H9 (cell line): ENCODE data around the gene RPL36. TPM values are rescaled to one million over a fixed set of nuclear protein-coding genes. Genes with fewer than 3 reads are reported as not detected.

Experiments used
- DNase-seq: peaks from one replicate; pipeline ENCODE4 v3.0.0-alpha.2; 2017
- H2AFZ ChIP-seq: one replicate; pipeline ENCODE4 v1.6.1; 2013; ENCODE audit warnings: mild to moderate bottlenecking, low read length, control low read depth, moderate library complexity
- H2AK5ac ChIP-seq: 2 replicates; pipeline ENCODE4 v1.6.1; 2013; ENCODE audit warnings: low read length, control low read depth, mixed read lengths; ENCODE audit not compliant: insufficient read length
- H2BK120ac ChIP-seq: one replicate; pipeline ENCODE4 v1.6.1; 2013; ENCODE audit warnings: low read depth, mild to moderate bottlenecking, low read length, control low read depth, inconsistent platforms; ENCODE audit not compliant: poor library complexity, severe bottlenecking
- H2BK12ac ChIP-seq: 2 replicates; pipeline ENCODE4 v1.6.1; 2013; ENCODE audit warnings: low read length, control low read depth, mixed read lengths, low read depth; ENCODE audit not compliant: insufficient read length
- H2BK15ac ChIP-seq: 2 replicates; pipeline ENCODE4 v1.6.1; 2013; ENCODE audit warnings: low read depth, low read length, control low read depth
- H2BK20ac ChIP-seq: one replicate; pipeline ENCODE4 v1.6.1; 2013; ENCODE audit warnings: low read depth, mild to moderate bottlenecking, low read length, control low read depth, inconsistent platforms; ENCODE audit not compliant: poor library complexity, severe bottlenecking
- H2BK5ac ChIP-seq: 2 replicates; pipeline ENCODE4 v1.6.1; 2013; ENCODE audit warnings: low read length, control low read depth, mixed read lengths; ENCODE audit not compliant: insufficient read length
- H3K14ac ChIP-seq: 2 replicates; pipeline ENCODE4 v1.6.1; 2013; ENCODE audit warnings: low read length, control low read depth; ENCODE audit not compliant: insufficient read depth
- H3K18ac ChIP-seq: 2 replicates; pipeline ENCODE4 v1.6.1; 2013; ENCODE audit warnings: low read depth, mild to moderate bottlenecking, mixed read lengths, low read length, control low read depth; ENCODE audit not compliant: insufficient read length
- H3K23ac ChIP-seq: 2 replicates; pipeline ENCODE4 v1.6.1; 2013; ENCODE audit warnings: low read length, control low read depth, mixed read lengths, low read depth; ENCODE audit not compliant: insufficient read length
- H3K23me2 ChIP-seq: 2 replicates; pipeline ENCODE4 v1.6.1; 2013; ENCODE audit warnings: low read depth, mild to moderate bottlenecking, mixed read lengths, low read length, control low read depth; ENCODE audit not compliant: insufficient read length, poor library complexity, severe bottlenecking
- H3K27ac ChIP-seq: 2 replicates; pipeline ENCODE4 v1.5.1; 2013; ENCODE audit warnings: low read length, control low read depth, mixed read lengths, low read depth; ENCODE audit not compliant: insufficient read length
- H3K27me3 ChIP-seq: 2 replicates; pipeline ENCODE4 v1.6.1; 2013; ENCODE audit warnings: low read length, control low read depth, inconsistent platforms; ENCODE audit not compliant: insufficient read depth
- H3K4ac ChIP-seq: 2 replicates; pipeline ENCODE4 v1.6.1; 2013; ENCODE audit warnings: low read depth, mild to moderate bottlenecking, control low read depth, inconsistent platforms, low read length, moderate library complexity
- H3K4me1 ChIP-seq: 2 replicates; pipeline ENCODE4 v1.6.1; 2013; ENCODE audit warnings: low read length, control low read depth, inconsistent platforms; ENCODE audit not compliant: insufficient read depth
- H3K4me2 ChIP-seq: 2 replicates; pipeline ENCODE4 v1.6.1; 2013; ENCODE audit warnings: low read length, control low read depth, mixed read lengths; ENCODE audit not compliant: insufficient read length, insufficient read depth
- H3K56ac ChIP-seq: 2 replicates; pipeline ENCODE4 v1.6.1; 2013; ENCODE audit warnings: low read depth, mild to moderate bottlenecking, mixed read lengths, low read length, control low read depth; ENCODE audit not compliant: insufficient read length
- H3K79me1 ChIP-seq: 2 replicates; pipeline ENCODE4 v1.6.1; 2013; ENCODE audit warnings: low read depth, mild to moderate bottlenecking, moderate library complexity, low read length, control low read depth, inconsistent platforms; ENCODE audit not compliant: insufficient read depth, poor library complexity, severe bottlenecking
- H3K79me2 ChIP-seq: 2 replicates; pipeline ENCODE4 v1.6.1; 2013; ENCODE audit warnings: low read length, control low read depth, inconsistent platforms; ENCODE audit not compliant: insufficient read depth
- H3K9ac ChIP-seq: 2 replicates; pipeline ENCODE4 v1.6.1; 2013; ENCODE audit warnings: low read length, control low read depth, mixed read lengths; ENCODE audit not compliant: insufficient read length; ENCODE audit errors: extremely low read depth
- H3K9me3 ChIP-seq: one replicate; pipeline ENCODE4 v1.6.1; 2013; ENCODE audit warnings: low read depth, low read length, inconsistent platforms; ENCODE audit not compliant: control insufficient read depth
- H3T11ph ChIP-seq: one replicate; pipeline ENCODE4 v1.6.1; 2013; ENCODE audit warnings: mild to moderate bottlenecking, low read length, control low read depth, inconsistent platforms
- H4K20me1 ChIP-seq: one replicate; pipeline ENCODE4 v1.6.1; 2013; ENCODE audit not compliant: control insufficient read depth, insufficient read length, insufficient read depth
- H4K5ac ChIP-seq: 2 replicates; pipeline ENCODE4 v1.6.1; 2013; ENCODE audit warnings: low read depth, mild to moderate bottlenecking, mixed read lengths, low read length, control low read depth; ENCODE audit not compliant: insufficient read length
- H4K8ac ChIP-seq: replicated peaks from 2 replicates; pipeline ENCODE4 v1.6.1; 2013; ENCODE audit warnings: low read length, control low read depth, mixed read lengths, low read depth; ENCODE audit not compliant: insufficient read length
- H4K91ac ChIP-seq: 2 replicates; pipeline ENCODE4 v1.6.1; 2013; ENCODE audit warnings: low read depth, mild to moderate bottlenecking, moderate library complexity, mixed read lengths, low read length, control low read depth; ENCODE audit not compliant: insufficient read length
- H3K27ac Mint-ChIP-seq, 3 experiments: 2 replicates in 2 of 3; 3 replicates in 1 of 3; pipeline ENCODE4 v1.8.0; 2020 to 2021; ENCODE audit warnings: mixed read lengths in 3 of 3, mild to moderate bottlenecking in 1 of 3, moderate library complexity in 1 of 3
- H3K27me3 Mint-ChIP-seq: 2 replicates; pipeline ENCODE4 v1.8.0; 2021; ENCODE audit warnings: low read depth, mild to moderate bottlenecking, moderate library complexity, mixed read lengths
- H3K36me3 Mint-ChIP-seq, 3 experiments: 2 replicates in 2 of 3; 3 replicates in 1 of 3; pipeline ENCODE4 v1.8.0; 2020 to 2021; ENCODE audit warnings: low read depth in 3 of 3, mixed read lengths in 3 of 3; ENCODE audit not compliant: insufficient read depth in 1 of 3
- H3K4me1 Mint-ChIP-seq, 2 experiments: 2 replicates each; pipeline ENCODE4 v1.8.0; 2020; ENCODE audit warnings: mixed read lengths in 2 of 2
- H3K4me3 Mint-ChIP-seq, 2 experiments: 2 replicates in 1 of 2; 3 replicates in 1 of 2; pipeline ENCODE4 v1.8.0; 2020 to 2021; ENCODE audit warnings: mild to moderate bottlenecking in 2 of 2, mixed read lengths in 2 of 2, moderate library complexity in 1 of 2
- H3K9me3 Mint-ChIP-seq, 2 experiments: 2 replicates in 1 of 2; 3 replicates in 1 of 2; pipeline ENCODE4 v1.8.0; 2020; ENCODE audit warnings: mild to moderate bottlenecking in 2 of 2, mixed read lengths in 2 of 2, moderate library complexity in 1 of 2
- WGBS: extraction: QIAGEN DNeasy Blood & Tissue Kit; methylation state at CpG from one replicate; pipeline ENCODE4 v1.1.7; 2013; ENCODE audit warnings: missing lambda C conversion rate, low lambda C conversion rate, mixed read lengths; ENCODE audit not compliant: insufficient read length; ENCODE audit errors: extremely low coverage; 5-methylcytosine and 5-hydroxymethylcytosine counted together
- total RNA-seq: library from RNA; stranded (reverse); gene quantifications from 2 replicates; pipeline ENCODE4 v1.2.1, GENCODE V29; 2021
- TF ChIP-seq, protein P1 (sequence below): fragments of 200-600 bp; sonication (generic); conservative IDR thresholded peaks from 3 replicates; pipeline ENCODE4 v1.8.0; 2021; ENCODE audit warnings: antibody characterized with exemption, mild to moderate bottlenecking

RPL36 gene
- total RNA-seq, 1 experiment from 2014 or later: 1,074 TPM

DNA sequence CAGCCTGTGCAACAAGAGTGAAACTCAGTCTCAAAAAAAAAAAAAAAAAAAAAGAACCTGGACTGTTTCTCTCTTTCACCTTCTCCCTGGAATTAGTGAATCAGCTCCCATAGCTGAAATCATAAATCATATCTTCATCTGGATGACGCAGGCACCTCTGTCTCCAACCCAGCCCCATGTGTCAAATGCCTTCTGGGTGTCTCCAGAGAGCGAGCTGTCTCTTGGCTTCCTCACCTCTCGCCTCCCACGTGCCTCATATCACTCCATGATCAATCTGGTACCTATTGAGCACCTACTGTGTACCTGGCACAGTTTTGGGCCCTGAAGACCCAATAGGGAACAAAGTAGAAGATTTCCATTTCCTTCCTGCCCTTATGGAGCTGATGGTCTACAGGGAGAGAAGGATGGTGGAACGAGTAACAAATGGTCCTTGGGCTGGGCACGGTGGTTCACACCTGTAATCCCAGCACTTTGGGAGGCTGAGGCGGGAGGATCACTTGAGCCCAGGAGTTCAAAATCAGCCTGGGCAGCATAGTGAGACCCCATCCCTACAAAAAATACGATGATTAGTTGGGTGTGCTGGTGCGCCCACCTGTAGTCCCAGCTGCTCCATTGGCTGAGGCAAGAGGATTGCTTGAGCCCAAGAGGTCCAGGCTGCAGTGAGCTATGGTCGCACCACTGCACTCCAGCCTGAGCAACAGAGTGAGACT, 6.8 kb upstream of the RPL36 start:
- Histone ChIP-seq H4K8ac (no peak overlapping the region), H3K23me2 (peaks cover 14% of the 10 kb centered on the region), H3K79me2 (no peaks in the 10 kb centered on the region), H2AK5ac (no peak overlapping the region), H2BK5ac (no peak overlapping the region), H3K4me1 (no peaks in the 10 kb centered on the region; the same call in 1 of the 2 replicates), H3K23ac (no peak overlapping the region), H3K9ac (no peak overlapping the region), H3K27me3 (no peaks in the 10 kb centered on the region), H2BK12ac (no peak overlapping the region), H4K91ac (no peak overlapping the region), H2BK15ac (no peak overlapping the region), H4K5ac (no peak overlapping the region), H3K4me2 (no peak overlapping the region), H3K79me1 (no peaks in the 10 kb centered on the region), H4K20me1 (no peaks in the 10 kb centered on the region), H2AFZ (no peak overlapping the region), H2BK120ac (no peak overlapping the region), H3K56ac (no peak overlapping the region), H3K9me3 (no peaks in the 10 kb centered on the region), H3K27ac (no peak overlapping the region), H3K18ac (no peak overlapping the region), H3T11ph (no peak overlapping the region), H3K4ac (no peak overlapping the region), H2BK20ac (no peak overlapping the region), H3K14ac (no peak overlapping the region)
- H3K9me3 Mint-ChIP-seq: peaks cover 0 to 2% of the 10 kb centered on the region in 2 experiments; a peak in 2 of 5 replicates
- H3K36me3 Mint-ChIP-seq: no peaks in the 10 kb centered on the region; a peak in 2 of 7 replicates
- H3K4me1 Mint-ChIP-seq: peaks cover 20 to 30% of the 10 kb centered on the region in 2 experiments
- no CpG with 5 or more reads among the region's 10 CpGs for WGBS
- TF ChIP-seq, protein P1, sequence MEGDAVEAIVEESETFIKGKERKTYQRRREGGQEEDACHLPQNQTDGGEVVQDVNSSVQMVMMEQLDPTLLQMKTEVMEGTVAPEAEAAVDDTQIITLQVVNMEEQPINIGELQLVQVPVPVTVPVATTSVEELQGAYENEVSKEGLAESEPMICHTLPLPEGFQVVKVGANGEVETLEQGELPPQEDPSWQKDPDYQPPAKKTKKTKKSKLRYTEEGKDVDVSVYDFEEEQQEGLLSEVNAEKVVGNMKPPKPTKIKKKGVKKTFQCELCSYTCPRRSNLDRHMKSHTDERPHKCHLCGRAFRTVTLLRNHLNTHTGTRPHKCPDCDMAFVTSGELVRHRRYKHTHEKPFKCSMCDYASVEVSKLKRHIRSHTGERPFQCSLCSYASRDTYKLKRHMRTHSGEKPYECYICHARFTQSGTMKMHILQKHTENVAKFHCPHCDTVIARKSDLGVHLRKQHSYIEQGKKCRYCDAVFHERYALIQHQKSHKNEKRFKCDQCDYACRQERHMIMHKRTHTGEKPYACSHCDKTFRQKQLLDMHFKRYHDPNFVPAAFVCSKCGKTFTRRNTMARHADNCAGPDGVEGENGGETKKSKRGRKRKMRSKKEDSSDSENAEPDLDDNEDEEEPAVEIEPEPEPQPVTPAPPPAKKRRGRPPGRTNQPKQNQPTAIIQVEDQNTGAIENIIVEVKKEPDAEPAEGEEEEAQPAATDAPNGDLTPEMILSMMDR: no peak
- no peak overlapping the region for H3K27ac Mint-ChIP-seq
- no peak for DNase-seq
- H3K4me3 Mint-ChIP-seq: peak overlapping the region in 1 of 2 experiments; percentile 55; a peak in 2 of 5 replicates
- peaks cover 12% of the 10 kb centered on the region for H3K27me3 Mint-ChIP-seq
